ENCODE data around the gene RASGEF1B.
A peak's percentile ranks its signal among the peaks of the same experiment; 100 is the strongest.

RASGEF1B gene

GRCh38 chr4:81428002-81428401, 43.7 kb downstream of the RASGEF1B start:
- TF ChIP-seq, protein P1, sequence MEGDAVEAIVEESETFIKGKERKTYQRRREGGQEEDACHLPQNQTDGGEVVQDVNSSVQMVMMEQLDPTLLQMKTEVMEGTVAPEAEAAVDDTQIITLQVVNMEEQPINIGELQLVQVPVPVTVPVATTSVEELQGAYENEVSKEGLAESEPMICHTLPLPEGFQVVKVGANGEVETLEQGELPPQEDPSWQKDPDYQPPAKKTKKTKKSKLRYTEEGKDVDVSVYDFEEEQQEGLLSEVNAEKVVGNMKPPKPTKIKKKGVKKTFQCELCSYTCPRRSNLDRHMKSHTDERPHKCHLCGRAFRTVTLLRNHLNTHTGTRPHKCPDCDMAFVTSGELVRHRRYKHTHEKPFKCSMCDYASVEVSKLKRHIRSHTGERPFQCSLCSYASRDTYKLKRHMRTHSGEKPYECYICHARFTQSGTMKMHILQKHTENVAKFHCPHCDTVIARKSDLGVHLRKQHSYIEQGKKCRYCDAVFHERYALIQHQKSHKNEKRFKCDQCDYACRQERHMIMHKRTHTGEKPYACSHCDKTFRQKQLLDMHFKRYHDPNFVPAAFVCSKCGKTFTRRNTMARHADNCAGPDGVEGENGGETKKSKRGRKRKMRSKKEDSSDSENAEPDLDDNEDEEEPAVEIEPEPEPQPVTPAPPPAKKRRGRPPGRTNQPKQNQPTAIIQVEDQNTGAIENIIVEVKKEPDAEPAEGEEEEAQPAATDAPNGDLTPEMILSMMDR (IDR thresholded peaks at IDR 0.05; ENCODE audit: poor library complexity, severe bottlenecking) = no peak
- H3K36me3 ChIP-seq (ENCODE audit: low read depth) = no peaks in the 10 kb centered on the region
- DNase-seq (ENCODE audit: low spot score) = no peak
- peak overlapping the region; percentile 78 for H3K27ac ChIP-seq (ENCODE audit: poor library complexity, severe bottlenecking)
- H3K9me3 ChIP-seq (ENCODE audit: severe bottlenecking) = no peaks in the 10 kb centered on the region
- H3K27me3 ChIP-seq (ENCODE audit: insufficient read depth, poor library complexity, severe bottlenecking) = no peaks in the 10 kb centered on the region
- no peak overlapping the region for H3K4me3 ChIP-seq (ENCODE audit: severe bottlenecking)
- ATAC-seq (ENCODE audit: low read depth) = no peak
- peaks cover 18% of the 10 kb centered on the region for H3K4me1 ChIP-seq (ENCODE audit: insufficient read depth, poor library complexity, severe bottlenecking)

DNA sequence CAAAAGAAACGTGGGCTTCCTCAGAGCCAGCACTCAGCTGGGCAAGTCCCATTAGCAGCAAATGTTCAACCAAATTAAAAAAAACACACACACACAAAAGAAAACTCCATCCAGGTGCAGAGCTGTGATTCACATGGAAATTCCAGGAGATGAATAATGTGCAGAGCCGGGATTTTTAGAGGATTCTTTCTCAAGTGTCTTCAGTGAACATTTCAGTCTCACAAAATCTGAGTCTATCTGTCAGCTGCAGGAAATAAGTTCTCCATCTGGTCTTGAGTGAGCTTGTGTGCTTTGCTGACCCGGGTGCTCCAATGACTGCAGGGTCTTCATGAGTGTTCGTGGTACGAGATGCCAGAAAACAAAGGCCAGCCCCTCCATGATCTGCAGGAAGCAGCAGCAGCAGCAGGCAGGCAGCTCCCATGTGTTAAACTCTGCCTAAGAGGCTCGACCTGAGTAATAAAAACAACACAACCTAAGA, 44.3 kb downstream of the RASGEF1B start:
- ATAC-seq (ENCODE audit: low read depth) (peak; percentile 81), DNase-seq (ENCODE audit: low spot score) (no peak)
- H3K27ac ChIP-seq (ENCODE audit: poor library complexity, severe bottlenecking) = peak overlapping the region; percentile 78

DNA sequence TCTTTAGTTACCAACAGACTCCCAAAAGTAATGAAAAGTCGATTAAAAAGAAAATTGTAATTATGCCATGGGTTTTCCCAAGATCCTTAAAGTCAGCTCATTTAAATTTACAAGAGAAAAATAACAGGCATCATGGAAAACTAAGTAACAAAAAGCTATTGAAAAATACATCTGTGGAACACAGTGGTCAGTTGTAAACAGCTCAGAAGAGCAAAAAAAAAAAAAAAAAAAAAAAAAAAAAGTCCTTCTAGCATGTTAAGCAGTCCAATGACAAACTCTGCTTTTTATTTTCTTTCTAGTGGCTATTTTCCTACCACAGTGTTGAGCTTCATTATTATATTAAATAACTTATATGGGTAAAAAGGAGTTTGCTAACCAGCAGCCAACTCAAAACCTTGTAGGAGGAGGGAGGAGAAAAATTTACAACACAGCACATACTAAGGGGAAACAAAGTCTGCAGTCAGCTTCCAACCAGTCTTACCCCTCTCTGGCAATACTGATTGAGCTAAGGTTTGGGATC, 44.9 kb downstream of the RASGEF1B start:
- no peaks in the 10 kb centered on the region for H3K27me3 ChIP-seq (ENCODE audit: insufficient read depth, poor library complexity, severe bottlenecking)
- H3K27ac ChIP-seq (ENCODE audit: poor library complexity, severe bottlenecking) = peak overlapping the region; percentile 78
- H3K4me3 ChIP-seq (ENCODE audit: severe bottlenecking) = no peak overlapping the region
- peaks cover 22% of the 10 kb centered on the region for H3K4me1 ChIP-seq (ENCODE audit: insufficient read depth, poor library complexity, severe bottlenecking)
- no peaks in the 10 kb centered on the region for H3K36me3 ChIP-seq (ENCODE audit: low read depth)
- no peak for DNase-seq (ENCODE audit: low spot score)
- H3K9me3 ChIP-seq (ENCODE audit: severe bottlenecking) = no peaks in the 10 kb centered on the region
- ATAC-seq (ENCODE audit: low read depth) = no peak
- TF ChIP-seq, protein P1 (IDR thresholded peaks at IDR 0.05; ENCODE audit: poor library complexity, severe bottlenecking) = no peak

More for the DNA sequence above, 44.3 kb downstream of the RASGEF1B start:
- Histone ChIP-seq H3K4me3 (ENCODE audit: severe bottlenecking) (no peak overlapping the region), H3K36me3 (ENCODE audit: low read depth) (no peaks in the 10 kb centered on the region), H3K9me3 (ENCODE audit: severe bottlenecking) (no peaks in the 10 kb centered on the region), H3K27me3 (ENCODE audit: insufficient read depth, poor library complexity, severe bottlenecking) (no peaks in the 10 kb centered on the region), H3K4me1 (ENCODE audit: insufficient read depth, poor library complexity, severe bottlenecking) (peaks cover 18% of the 10 kb centered on the region)
- TF ChIP-seq, protein P1 (IDR thresholded peaks at IDR 0.05; ENCODE audit: poor library complexity, severe bottlenecking) = no peak

- DNase-seq (ENCODE audit: low spot score) = no peak
- TF ChIP-seq, protein P1 (IDR thresholded peaks at IDR 0.05; ENCODE audit: poor library complexity, severe bottlenecking) = no peak
Measured at GRCh38 chr4:81424816-81425755, 46.6 kb downstream of the RASGEF1B start.

More at GRCh38 chr4:81424816-81425755, 46.6 kb downstream of the RASGEF1B start:
- H3K27me3 ChIP-seq (ENCODE audit: insufficient read depth, poor library complexity, severe bottlenecking) = no peaks in the 10 kb centered on the region
- H3K36me3 ChIP-seq (ENCODE audit: low read depth) = no peaks in the 10 kb centered on the region
- H3K4me1 ChIP-seq (ENCODE audit: insufficient read depth, poor library complexity, severe bottlenecking) = peaks cover 30% of the 10 kb centered on the region
- H3K27ac ChIP-seq (ENCODE audit: poor library complexity, severe bottlenecking) = no peak overlapping the region
- H3K4me3 ChIP-seq (ENCODE audit: severe bottlenecking) = no peak overlapping the region
- no peaks in the 10 kb centered on the region for H3K9me3 ChIP-seq (ENCODE audit: severe bottlenecking)
- no peak for ATAC-seq (ENCODE audit: low read depth)

Data from RWPE2 (cell line).